ENCODE measurements around the gene TIMM10B. TPM values are rescaled to one million over a fixed set of nuclear protein-coding genes. Genes with fewer than 3 reads are reported as not detected.
A peak's percentile ranks its signal among the peaks of the same experiment; 100 is the strongest.

Gene TIMM10B, protein sequence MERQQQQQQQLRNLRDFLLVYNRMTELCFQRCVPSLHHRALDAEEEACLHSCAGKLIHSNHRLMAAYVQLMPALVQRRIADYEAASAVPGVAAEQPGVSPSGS
- 42.1 TPM for polyA plus RNA-seq (2013, experiment 1 of 2)
- 40.0 TPM for polyA plus RNA-seq (2013, experiment 2 of 2)

DNA sequence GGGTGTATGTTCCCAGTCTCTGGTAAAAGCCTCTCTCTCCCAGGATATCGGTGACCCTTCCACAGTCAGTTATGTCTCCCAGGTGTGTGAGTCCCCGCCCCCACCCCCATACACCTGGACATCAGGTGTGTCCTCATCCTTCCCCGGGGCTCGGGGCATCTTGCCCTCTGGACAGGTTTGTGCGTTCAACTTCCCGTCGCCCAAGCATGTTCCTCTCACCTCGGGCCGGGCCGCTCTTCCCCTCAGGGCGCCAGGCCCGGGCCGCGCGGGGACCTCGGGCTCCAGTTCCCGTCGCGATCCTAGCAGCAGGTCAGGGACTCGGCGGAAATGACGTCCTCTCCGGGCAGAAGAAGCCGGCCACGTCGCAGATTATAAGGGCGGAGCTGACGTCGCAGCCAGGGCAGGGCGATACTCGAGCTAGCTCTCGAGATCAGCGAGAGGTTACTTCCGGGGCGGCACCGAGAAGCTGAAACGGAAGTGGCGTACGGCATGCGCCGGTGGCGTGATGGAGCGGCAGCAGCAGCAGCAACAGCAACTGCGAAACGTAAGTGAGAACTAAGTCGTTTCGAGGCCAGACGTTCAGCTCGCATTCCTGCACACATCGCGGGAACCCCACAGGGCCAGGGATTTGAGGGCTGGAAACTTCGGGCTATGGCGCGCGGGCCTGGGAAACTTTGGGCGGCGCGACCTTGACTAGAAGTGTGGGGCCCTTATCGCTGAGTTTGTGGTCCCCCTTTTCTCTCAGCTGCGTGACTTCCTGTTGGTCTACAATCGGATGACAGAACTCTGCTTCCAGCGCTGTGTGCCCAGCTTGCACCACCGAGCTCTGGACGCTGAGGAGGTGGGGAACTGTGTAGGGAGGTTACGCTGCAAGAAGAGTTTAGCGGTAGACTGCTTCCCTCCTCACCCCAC lies at the start of gene TIMM10B, which contains the start of gene ARFIP2:
TIMM10B (plus strand) TSS at position 490 of the 912 bp plus-strand sequence; CDS start at position 506, 16 bp downstream.
ARFIP2 (minus strand) TSS at position 320 of the 912 bp plus-strand sequence. CDS start 910 bp downstream, outside the sequence.
- peak within 1 kb of the TSS; percentile 62 for H3K27ac ChIP-seq (ENCODE audit: low read depth, low read length)
- peak within 1 kb of the TSS; percentile 100 for H3K56ac ChIP-seq (ENCODE audit: low read length)
- peak within 1 kb of the TSS; percentile 98 for H2AK5ac ChIP-seq (ENCODE audit: low read length)
- H3K4me2 ChIP-seq (ENCODE audit: low read length), result peak within 1 kb of the TSS; percentile 99
- H3K36me3 ChIP-seq (ENCODE audit: control insufficient read depth, insufficient read depth, low read length), result peaks cover 12% of the 10 kb centered on the region
- peak within 1 kb of the TSS; percentile 29 for H3K4ac ChIP-seq (ENCODE audit: low read depth, low read length)
- H2BK5ac ChIP-seq (ENCODE audit: low read length), result peak within 1 kb of the TSS; percentile 65
- peaks cover 34% of the 10 kb centered on the region for H3K79me2 ChIP-seq (ENCODE audit: control insufficient read depth, insufficient read depth, low read length)
- H3K4me1 ChIP-seq (ENCODE audit: control insufficient read depth, low read depth, low read length), result peaks cover 9% of the 10 kb centered on the region
- peak; percentile 99 for DNase-seq
- no peak within 1 kb of the TSS for H4K5ac ChIP-seq (ENCODE audit: low read length)
- no peak within 1 kb of the TSS for H3K18ac ChIP-seq (ENCODE audit: low read length)
- WGBS (ENCODE audit: extremely low coverage, insufficient coverage, low lambda C conversion rate), result no CpG with 5 or more reads among the region's 66 CpGs
- H2BK15ac ChIP-seq (replicated peaks; ENCODE audit: low read depth), result no peak within 1 kb of the TSS
- H3K23ac ChIP-seq (ENCODE audit: low read length), result peak within 1 kb of the TSS; percentile 6
- peak within 1 kb of the TSS; percentile 100 for H3K9ac ChIP-seq (ENCODE audit: low read length)
- peaks cover 37% of the 10 kb centered on the region for H3K79me1 ChIP-seq (ENCODE audit: low read length)
- no peak within 1 kb of the TSS for H2BK120ac ChIP-seq (ENCODE audit: low read depth, low read length)
- H3K27me3 ChIP-seq (ENCODE audit: insufficient read depth, low read length, poor library complexity), result no peaks in the 10 kb centered on the region
- peak within 1 kb of the TSS; percentile 100 for H3K4me3 ChIP-seq (ENCODE audit: low read length)
- H4K8ac ChIP-seq (ENCODE audit: low read depth, low read length), result no peak within 1 kb of the TSS

DNA sequence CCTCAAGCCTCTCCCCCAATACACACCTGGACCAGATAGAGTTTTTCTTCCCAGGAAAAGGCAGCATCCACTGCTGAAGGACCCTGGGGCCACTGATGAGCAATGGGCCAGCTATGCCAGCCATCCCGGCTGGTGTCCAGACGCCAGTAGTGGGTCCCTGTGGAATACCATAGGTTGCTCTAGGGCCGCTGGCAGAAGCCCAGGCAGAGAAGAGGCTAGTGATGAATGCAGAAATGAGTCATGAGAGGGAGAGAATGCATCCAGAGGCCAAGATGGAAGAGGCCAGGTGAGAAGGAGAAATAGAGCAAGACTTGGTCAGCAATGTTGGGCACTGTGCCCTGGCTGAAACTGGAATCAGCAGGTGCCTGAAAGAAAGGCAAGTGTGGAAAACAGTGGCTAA lies 49.4 kb upstream of the TIMM10B start:
- WGBS (ENCODE audit: extremely low coverage, insufficient coverage, low lambda C conversion rate), result no CpG with 5 or more reads among the region's 3 CpGs
- H3K4ac ChIP-seq (ENCODE audit: low read depth, low read length), result no peak overlapping the region

DNA sequence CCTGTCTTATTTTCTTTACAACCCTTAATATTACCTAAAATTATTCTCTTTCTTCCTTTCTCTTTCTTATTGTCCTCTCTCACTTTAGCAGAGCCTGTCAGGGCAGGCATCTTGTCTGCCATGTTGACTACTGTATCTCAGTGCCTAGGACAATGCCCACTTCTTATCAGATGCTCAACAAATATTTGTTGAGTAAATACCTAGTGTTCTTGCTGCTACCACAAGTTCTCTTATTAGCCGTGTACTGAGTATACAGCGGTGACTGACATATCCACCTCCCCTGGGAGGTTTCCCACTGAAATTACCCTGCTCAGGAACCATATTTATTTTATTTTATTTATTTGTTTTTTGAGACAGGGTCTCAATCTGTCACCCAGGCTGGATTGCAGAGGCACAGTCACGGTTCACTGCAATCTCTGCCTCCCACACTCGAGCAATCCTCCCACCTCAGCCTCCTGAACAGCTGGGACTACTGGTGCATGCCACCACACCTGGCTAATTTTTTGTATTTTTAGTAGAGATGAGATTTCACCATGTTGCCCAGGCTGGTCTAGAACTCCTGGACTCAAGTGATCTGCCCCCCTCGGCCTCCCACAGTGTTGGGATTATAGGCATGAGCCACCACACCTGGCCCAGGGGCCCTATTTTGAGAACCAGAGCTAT lies 47.2 kb upstream of the TIMM10B start:
- Histone ChIP-seq H3K9ac (ENCODE audit: low read length) (no peak overlapping the region), H3K27ac (ENCODE audit: low read depth, low read length) (no peak overlapping the region), H2BK120ac (ENCODE audit: low read depth, low read length) (no peak overlapping the region), H3K4me2 (ENCODE audit: low read length) (no peak overlapping the region), H3K4me1 (ENCODE audit: control insufficient read depth, low read depth, low read length) (no peaks in the 10 kb centered on the region), H3K4ac (ENCODE audit: low read depth, low read length) (no peak overlapping the region), H3K79me1 (ENCODE audit: low read length) (no peaks in the 10 kb centered on the region), H3K36me3 (ENCODE audit: control insufficient read depth, insufficient read depth, low read length) (no peaks in the 10 kb centered on the region), H3K4me3 (ENCODE audit: low read length) (no peak overlapping the region), H2AK5ac (ENCODE audit: low read length) (no peak overlapping the region), H4K8ac (ENCODE audit: low read depth, low read length) (no peak overlapping the region), H3K56ac (ENCODE audit: low read length) (no peak overlapping the region), H3K18ac (ENCODE audit: low read length) (no peak overlapping the region), H4K5ac (ENCODE audit: low read length) (no peak overlapping the region), H3K79me2 (ENCODE audit: control insufficient read depth, insufficient read depth, low read length) (no peaks in the 10 kb centered on the region), H2BK15ac (replicated peaks; ENCODE audit: low read depth) (no peak overlapping the region), H2BK5ac (ENCODE audit: low read length) (no peak overlapping the region), H3K23ac (ENCODE audit: low read length) (no peak overlapping the region), H3K27me3 (ENCODE audit: insufficient read depth, low read length, poor library complexity) (no peaks in the 10 kb centered on the region)
- WGBS (ENCODE audit: extremely low coverage, insufficient coverage, low lambda C conversion rate), result no CpG with 5 or more reads among the region's 5 CpGs
- no peak for DNase-seq

More for the DNA sequence above, 49.4 kb upstream of the TIMM10B start:
- H3K18ac ChIP-seq (ENCODE audit: low read length), result no peak overlapping the region
- H4K8ac ChIP-seq (ENCODE audit: low read depth, low read length), result no peak overlapping the region
- no peaks in the 10 kb centered on the region for H3K79me1 ChIP-seq (ENCODE audit: low read length)
- no peak overlapping the region for H2BK15ac ChIP-seq (replicated peaks; ENCODE audit: low read depth)
- no peak overlapping the region for H2BK5ac ChIP-seq (ENCODE audit: low read length)
- H2AK5ac ChIP-seq (ENCODE audit: low read length), result no peak overlapping the region
- H3K79me2 ChIP-seq (ENCODE audit: control insufficient read depth, insufficient read depth, low read length), result no peaks in the 10 kb centered on the region
- H3K27me3 ChIP-seq (ENCODE audit: insufficient read depth, low read length, poor library complexity), result no peaks in the 10 kb centered on the region
- no peaks in the 10 kb centered on the region for H3K4me1 ChIP-seq (ENCODE audit: control insufficient read depth, low read depth, low read length)
- no peak overlapping the region for H4K5ac ChIP-seq (ENCODE audit: low read length)
- H2BK120ac ChIP-seq (ENCODE audit: low read depth, low read length), result no peak overlapping the region
- H3K4me2 ChIP-seq (ENCODE audit: low read length), result no peak overlapping the region
- no peak overlapping the region for H3K4me3 ChIP-seq (ENCODE audit: low read length)
- DNase-seq, result peak; percentile 40
- no peak overlapping the region for H3K9ac ChIP-seq (ENCODE audit: low read length)
- H3K36me3 ChIP-seq (ENCODE audit: control insufficient read depth, insufficient read depth, low read length), result no peaks in the 10 kb centered on the region
- H3K27ac ChIP-seq (ENCODE audit: low read depth, low read length), result no peak overlapping the region
- no peak overlapping the region for H3K56ac ChIP-seq (ENCODE audit: low read length)
- no peak overlapping the region for H3K23ac ChIP-seq (ENCODE audit: low read length)

DNA sequence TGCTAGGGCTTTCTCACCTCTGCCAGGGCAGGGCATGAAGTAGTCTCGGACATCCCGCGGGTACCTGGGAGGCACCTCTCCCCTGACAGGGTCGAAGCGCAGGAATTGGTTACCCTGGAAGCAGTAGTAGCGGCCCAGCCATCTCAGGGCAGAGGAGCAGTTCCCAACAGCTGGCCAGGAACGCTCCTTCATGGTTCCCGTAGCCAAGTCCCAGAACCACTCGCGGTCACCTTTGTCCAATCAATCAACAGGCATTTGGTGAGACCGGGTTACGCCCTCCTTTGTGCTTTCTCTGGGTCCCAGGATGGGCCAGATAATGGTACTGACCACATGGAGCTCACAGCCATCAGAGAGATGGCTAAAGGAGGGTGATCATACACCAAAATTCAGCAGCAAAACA lies 43.9 kb upstream of the TIMM10B start:
- Histone ChIP-seq H3K79me2 (ENCODE audit: control insufficient read depth, insufficient read depth, low read length) (no peaks in the 10 kb centered on the region), H3K27me3 (ENCODE audit: insufficient read depth, low read length, poor library complexity) (no peaks in the 10 kb centered on the region), H3K56ac (ENCODE audit: low read length) (no peak overlapping the region), H2BK120ac (ENCODE audit: low read depth, low read length) (no peak overlapping the region), H4K8ac (ENCODE audit: low read depth, low read length) (no peak overlapping the region), H3K79me1 (ENCODE audit: low read length) (no peaks in the 10 kb centered on the region), H3K4ac (ENCODE audit: low read depth, low read length) (no peak overlapping the region), H3K36me3 (ENCODE audit: control insufficient read depth, insufficient read depth, low read length) (no peaks in the 10 kb centered on the region), H3K4me1 (ENCODE audit: control insufficient read depth, low read depth, low read length) (peaks cover 5% of the 10 kb centered on the region), H3K18ac (ENCODE audit: low read length) (no peak overlapping the region), H3K4me3 (ENCODE audit: low read length) (no peak overlapping the region), H2BK5ac (ENCODE audit: low read length) (no peak overlapping the region), H3K23ac (ENCODE audit: low read length) (no peak overlapping the region), H2AK5ac (ENCODE audit: low read length) (no peak overlapping the region), H4K5ac (ENCODE audit: low read length) (no peak overlapping the region), H3K4me2 (ENCODE audit: low read length) (no peak overlapping the region), H2BK15ac (replicated peaks; ENCODE audit: low read depth) (no peak overlapping the region), H3K9ac (ENCODE audit: low read length) (no peak overlapping the region), H3K27ac (ENCODE audit: low read depth, low read length) (no peak overlapping the region)
- WGBS (ENCODE audit: extremely low coverage, insufficient coverage, low lambda C conversion rate), result no CpG with 5 or more reads among the region's 12 CpGs
- DNase-seq, result no peak

DNA sequence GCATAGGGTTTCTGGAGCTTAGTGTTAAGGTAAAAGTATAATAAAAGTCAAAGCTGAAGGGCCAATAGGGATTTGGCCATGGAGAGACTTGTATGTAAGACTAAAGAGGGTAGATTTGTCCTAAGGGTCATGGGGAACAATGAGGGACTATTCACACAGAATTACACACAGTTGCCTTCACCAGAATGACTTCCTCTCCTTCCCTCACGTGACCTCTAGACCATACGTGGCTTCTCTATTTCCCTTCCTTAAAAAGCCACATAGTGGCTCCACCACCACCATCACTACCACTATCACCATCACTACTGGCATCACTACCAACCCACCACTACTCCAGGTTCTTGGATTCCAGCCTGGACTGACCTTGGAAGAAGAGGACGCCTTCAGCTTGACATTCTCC lies 43.3 kb upstream of the TIMM10B start:
- no CpG with 5 or more reads among the region's 3 CpGs for WGBS (ENCODE audit: extremely low coverage, insufficient coverage, low lambda C conversion rate)
- Histone ChIP-seq H3K18ac (ENCODE audit: low read length) (no peak overlapping the region), H3K9ac (ENCODE audit: low read length) (no peak overlapping the region), H3K79me1 (ENCODE audit: low read length) (no peaks in the 10 kb centered on the region), H2BK5ac (ENCODE audit: low read length) (no peak overlapping the region), H3K56ac (ENCODE audit: low read length) (no peak overlapping the region), H3K4me2 (ENCODE audit: low read length) (no peak overlapping the region), H3K27me3 (ENCODE audit: insufficient read depth, low read length, poor library complexity) (no peaks in the 10 kb centered on the region), H2BK120ac (ENCODE audit: low read depth, low read length) (no peak overlapping the region), H3K27ac (ENCODE audit: low read depth, low read length) (no peak overlapping the region), H4K8ac (ENCODE audit: low read depth, low read length) (no peak overlapping the region), H3K4ac (ENCODE audit: low read depth, low read length) (no peak overlapping the region), H2AK5ac (ENCODE audit: low read length) (no peak overlapping the region), H4K5ac (ENCODE audit: low read length) (no peak overlapping the region), H3K23ac (ENCODE audit: low read length) (no peak overlapping the region), H3K4me3 (ENCODE audit: low read length) (no peak overlapping the region), H3K36me3 (ENCODE audit: control insufficient read depth, insufficient read depth, low read length) (no peaks in the 10 kb centered on the region), H3K79me2 (ENCODE audit: control insufficient read depth, insufficient read depth, low read length) (no peaks in the 10 kb centered on the region), H3K4me1 (ENCODE audit: control insufficient read depth, low read depth, low read length) (peaks cover 5% of the 10 kb centered on the region), H2BK15ac (replicated peaks; ENCODE audit: low read depth) (no peak overlapping the region)
- DNase-seq, result no peak

Data from mesendoderm (in vitro differentiated cells).